ENCODE data around the gene HS3ST1.

HS3ST1 gene

GRCh38 chr4:11355226-11355625 lies 73.5 kb downstream of the HS3ST1 start:
- no peak for TF ChIP-seq POLR2A (IDR thresholded peaks at IDR 0.05; ENCODE audit: low read depth, low read length)
- DNase-seq (ENCODE audit: insufficient read length, low spot score): no peak
- FAIRE-seq: no peak

GRCh38 chr4:11354531-11354930 lies 74.2 kb downstream of the HS3ST1 start:
- DNase-seq (ENCODE audit: insufficient read length, low spot score): no peak
- no peak for TF ChIP-seq POLR2A (IDR thresholded peaks at IDR 0.05; ENCODE audit: low read depth, low read length)
- no peak for FAIRE-seq

- no peak for DNase-seq (ENCODE audit: insufficient read length, low spot score)
- FAIRE-seq: no peak
- no peak for TF ChIP-seq POLR2A (IDR thresholded peaks at IDR 0.05; ENCODE audit: low read depth, low read length)
Observed at GRCh38 chr4:11348449-11349088, 80.1 kb downstream of the HS3ST1 start.

GRCh38 chr4:11344916-11345315 lies 83.8 kb downstream of the HS3ST1 start:
- no peak for DNase-seq (ENCODE audit: insufficient read length, low spot score)
- TF ChIP-seq POLR2A (IDR thresholded peaks at IDR 0.05; ENCODE audit: low read depth, low read length): no peak
- no peak for FAIRE-seq

GRCh38 chr4:11343536-11343935 lies 85.2 kb downstream of the HS3ST1 start:
- no peak for TF ChIP-seq POLR2A (IDR thresholded peaks at IDR 0.05; ENCODE audit: low read depth, low read length)
- no peak for DNase-seq (ENCODE audit: insufficient read length, low spot score)
- no peak for FAIRE-seq

Measured in H54 (cell line).